SH-SY5Y (cell line): ENCODE results near the gene ACVR1B.

ENCODE experiments used
- GATA2 ChIP-seq: IDR thresholded peaks from 2 replicates; pipeline ENCODE4 v1.6.1; 2011; ENCODE audit warnings: mild to moderate bottlenecking, low read depth, low read length
- GATA3 ChIP-seq: IDR thresholded peaks from 2 replicates; pipeline ENCODE4 v1.6.1; 2011; ENCODE audit warnings: low read depth, mild to moderate bottlenecking, low read length, moderate library complexity

DNA sequence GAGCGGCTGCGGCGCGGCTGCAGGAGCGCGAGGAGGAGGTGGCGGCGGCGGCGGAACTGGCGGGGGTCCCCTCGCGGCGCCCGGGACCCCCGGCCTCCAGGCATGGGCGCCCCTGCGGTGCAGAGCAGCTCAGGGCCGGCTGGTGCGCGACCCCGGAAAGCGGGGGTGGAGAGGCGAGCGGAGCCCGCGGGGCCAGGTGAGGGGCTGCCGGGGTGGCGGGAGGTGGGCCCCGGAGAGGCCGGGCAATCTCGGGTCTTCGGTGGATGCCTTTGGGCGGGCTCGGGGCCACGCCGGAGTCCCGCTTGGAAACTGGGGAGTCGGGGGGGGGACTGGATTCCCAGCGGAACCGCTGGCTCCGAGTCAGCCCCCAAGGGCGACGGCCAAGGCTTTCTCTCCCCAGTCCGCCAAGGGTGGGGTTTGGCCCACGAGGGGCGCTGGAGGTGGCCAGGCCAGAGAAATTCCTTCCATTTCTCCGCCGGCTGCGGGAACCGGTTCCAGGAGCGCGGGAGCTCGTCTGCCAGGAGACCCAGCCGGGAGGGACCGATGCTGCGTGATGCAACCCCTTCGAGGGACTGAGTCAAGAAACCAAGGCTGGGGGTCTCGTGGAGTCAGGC lies 85.9 kb downstream of the ACVR1B start:
- TF ChIP-seq GATA3, result no peak
- no peak for TF ChIP-seq GATA2
